HG03095 (cell line): ENCODE data around the gene TMPRSS11F.

Source experiments
- ATAC-seq: cut with Tn5 transposase; IDR thresholded peaks from one replicate; pipeline ENCODE4 v1.9.1; 2021; ENCODE audit warnings: moderate library complexity; ENCODE audit not compliant: unreplicated experiment

TMPRSS11F gene

DNA sequence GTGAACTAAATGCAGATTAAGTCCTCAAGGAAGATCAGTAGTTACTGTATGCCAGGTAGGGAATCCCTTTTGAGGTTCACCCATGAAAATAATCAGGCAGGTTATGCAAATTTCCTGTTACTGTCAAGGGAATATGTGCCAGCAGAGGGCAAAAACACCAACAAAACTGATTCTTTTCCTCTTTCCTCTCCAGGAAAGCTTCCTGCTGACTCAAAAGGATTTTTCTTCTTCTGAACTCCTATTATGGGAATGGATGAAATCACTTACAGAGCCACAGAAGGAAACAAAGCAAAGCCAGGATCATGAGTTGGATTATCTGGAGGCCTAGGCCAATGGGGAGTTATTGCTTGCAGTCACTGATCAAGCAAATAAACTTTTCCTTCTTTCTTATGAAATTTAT lies 49.7 kb downstream of the TMPRSS11F start:
- no peak for ATAC-seq

DNA sequence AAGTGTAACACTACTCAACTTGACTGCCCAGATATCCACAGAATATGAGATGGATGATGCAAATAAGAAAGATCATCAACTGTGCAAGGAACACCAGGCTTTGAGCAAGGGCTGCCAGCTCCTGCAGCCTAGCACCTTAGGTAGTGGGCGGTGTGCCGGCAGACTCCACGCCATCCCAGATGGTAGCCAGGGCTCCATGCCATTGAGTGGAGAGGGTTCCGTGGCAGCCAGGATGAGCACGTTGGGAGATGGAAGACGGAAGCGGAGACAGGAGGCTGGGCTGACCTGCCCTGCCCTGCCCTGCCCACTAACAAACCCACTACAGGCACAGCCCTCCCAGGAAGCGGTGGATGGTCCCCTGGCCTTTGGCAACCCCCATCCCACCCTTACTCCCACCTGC lies 51.9 kb downstream of the TMPRSS11F start:
- no peak for ATAC-seq

DNA sequence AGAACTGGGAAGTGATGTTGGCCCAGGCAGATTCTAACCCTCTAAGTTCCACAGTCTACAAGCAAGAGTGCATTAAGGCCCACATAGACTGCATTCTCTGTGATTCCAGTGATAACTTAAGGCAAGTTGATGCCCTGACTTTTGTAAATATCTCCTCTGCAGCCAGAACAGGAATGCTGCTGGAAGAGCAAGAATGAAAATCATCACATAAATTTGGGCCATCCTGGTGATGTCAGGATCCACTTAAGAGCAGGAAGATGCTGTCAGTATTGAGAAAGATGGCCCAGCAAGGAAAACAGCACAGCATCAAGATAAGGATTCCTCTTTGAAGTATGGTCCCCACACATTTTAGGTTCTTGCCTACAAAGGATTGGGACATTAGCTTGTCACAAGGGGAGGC lies 52.4 kb downstream of the TMPRSS11F start:
- no peak for ATAC-seq

DNA sequence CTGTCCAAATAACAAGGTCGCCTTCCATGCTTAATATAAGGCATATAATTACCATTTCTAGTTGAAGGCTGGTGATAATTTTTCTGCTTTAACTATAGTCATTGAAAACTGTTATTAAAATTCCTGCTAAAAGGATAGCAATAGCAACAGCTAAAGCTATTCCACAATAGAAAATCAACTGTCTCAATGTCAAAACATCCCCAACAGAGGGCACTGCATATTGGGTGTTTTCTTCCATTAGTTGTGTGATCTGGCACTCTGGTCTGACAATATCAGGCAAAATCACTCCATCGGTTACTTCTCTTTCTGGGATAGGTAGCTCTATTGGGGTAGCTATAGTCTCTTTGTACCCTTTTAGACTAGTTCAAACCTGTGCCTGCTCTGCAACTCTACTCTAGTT lies 53.5 kb downstream of the TMPRSS11F start:
- ATAC-seq, result no peak

DNA sequence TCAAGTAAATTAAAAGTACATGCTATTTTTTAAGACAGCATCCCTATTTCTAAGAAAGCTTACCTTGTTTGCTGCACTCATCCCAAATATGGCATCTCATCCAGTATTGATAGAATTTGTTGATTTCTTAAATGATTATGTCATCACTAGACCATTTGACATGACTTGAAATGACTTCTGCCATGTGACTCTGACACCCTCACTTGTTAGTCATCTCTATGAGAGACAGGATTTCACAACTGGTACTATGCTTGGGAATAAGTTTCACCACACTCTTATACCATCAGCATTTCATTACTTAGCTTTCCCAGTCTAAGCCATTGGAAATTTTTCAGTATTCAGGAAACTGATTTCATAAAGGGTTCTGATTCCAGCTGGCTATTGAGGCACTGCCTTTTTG lies 55.3 kb downstream of the TMPRSS11F start:
- no peak for ATAC-seq

DNA sequence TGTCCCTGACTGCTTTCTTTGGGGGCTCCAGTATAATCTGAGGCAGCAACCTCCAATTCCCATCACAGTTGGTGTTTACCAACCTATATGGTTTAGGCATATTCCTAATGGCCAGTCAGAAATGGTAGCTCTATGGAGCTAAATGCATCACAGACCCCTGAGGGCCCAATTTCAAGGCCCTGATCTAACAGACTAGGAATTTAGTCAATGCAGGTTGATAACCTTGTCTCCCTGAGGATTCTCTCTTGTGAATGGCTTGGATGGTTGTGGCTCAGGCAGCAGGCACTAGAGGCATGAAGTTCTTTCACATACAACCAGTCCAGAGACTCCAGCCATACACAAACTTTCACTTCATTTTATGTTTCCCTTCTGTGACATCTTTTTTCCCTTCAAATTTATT lies 59.4 kb downstream of the TMPRSS11F start:
- no peak for ATAC-seq

DNA sequence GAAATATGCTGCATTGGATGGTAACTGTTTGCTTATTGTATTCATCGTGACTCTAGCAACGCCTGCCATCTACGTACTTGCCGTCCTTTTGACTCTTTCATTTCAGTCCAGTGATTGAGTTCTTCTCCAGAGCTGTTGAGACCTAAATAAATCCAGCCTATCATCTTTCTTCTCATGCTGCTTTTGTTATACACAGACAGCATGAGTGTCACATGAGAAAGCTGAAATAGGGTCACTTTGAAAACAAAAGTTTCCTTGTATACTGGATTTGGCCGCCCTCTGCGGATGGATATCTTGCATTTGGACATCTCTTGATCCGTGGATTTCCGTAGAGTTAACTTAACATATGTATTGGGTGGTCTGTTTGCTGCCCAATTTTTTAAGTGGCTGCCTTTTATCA lies 67.2 kb downstream of the TMPRSS11F start:
- no peak for ATAC-seq

DNA sequence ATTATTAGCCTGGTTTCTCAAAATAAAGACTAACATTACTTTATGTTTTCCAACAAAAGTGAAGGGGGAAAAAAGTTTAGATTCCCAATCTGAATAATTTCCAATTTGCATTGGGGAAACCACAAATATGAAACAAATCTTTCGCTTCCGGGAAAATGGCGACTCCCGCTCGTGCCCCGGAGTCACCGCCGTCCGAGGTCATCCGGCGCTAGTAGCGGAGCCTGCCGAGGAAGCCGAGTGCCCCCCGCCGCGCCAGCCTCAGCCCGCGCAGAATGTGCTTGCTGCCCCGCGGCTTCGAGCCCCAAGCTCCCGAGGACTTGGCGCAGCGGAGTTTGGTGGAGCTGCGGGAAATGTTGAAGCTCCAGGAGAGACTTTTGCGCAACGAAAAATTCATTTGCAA lies 91.4 kb downstream of the TMPRSS11F start:
- ATAC-seq, result no peak

DNA sequence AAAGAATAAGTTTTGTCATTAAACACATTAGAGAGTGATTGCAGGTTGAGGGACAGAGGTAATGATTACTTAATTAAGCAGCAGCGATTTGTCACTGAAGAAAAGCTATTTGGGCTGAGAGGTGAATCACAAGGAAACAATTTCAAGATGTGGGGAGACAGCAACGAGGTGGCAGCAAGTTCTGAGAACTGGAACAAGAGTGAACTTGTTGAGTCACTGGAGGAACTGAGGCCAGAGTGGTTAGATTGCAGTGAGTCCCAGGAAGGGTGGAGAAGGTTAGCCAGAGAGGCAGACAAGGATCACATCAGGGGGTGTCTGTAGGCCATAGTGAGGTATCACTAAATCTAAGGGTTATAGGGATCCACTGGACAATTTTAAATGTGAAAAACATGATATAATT lies 108.5 kb downstream of the TMPRSS11F start:
- no peak for ATAC-seq

DNA sequence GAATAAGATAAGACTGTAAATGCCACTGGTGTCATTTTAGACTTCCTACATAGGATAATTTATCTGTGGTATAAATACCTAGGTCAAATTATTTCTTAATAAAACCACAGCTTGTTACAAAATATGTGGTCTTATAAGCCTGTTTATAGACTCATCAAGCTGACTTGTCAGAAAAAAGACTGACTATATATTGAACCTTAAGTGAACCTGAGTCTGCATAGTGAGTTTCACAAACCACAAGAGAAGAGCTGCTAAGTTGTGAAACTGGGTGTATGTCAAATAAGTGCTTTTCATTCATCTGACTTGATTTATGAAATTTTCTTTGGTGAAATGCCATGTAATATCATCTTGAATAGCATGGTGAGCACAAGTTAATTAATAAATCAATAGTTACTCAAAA lies 118.0 kb downstream of the TMPRSS11F start:
- no peak for ATAC-seq
